SH-SY5Y (cell line): Measurements from ENCODE around the gene RABGEF1.

Experiments used
- GATA2 ChIP-seq: IDR thresholded peaks from 2 replicates; pipeline ENCODE4 v1.6.1; 2011; ENCODE audit warnings: mild to moderate bottlenecking, low read depth, low read length
- GATA3 ChIP-seq: IDR thresholded peaks from 2 replicates; pipeline ENCODE4 v1.6.1; 2011; ENCODE audit warnings: low read depth, mild to moderate bottlenecking, low read length, moderate library complexity

DNA sequence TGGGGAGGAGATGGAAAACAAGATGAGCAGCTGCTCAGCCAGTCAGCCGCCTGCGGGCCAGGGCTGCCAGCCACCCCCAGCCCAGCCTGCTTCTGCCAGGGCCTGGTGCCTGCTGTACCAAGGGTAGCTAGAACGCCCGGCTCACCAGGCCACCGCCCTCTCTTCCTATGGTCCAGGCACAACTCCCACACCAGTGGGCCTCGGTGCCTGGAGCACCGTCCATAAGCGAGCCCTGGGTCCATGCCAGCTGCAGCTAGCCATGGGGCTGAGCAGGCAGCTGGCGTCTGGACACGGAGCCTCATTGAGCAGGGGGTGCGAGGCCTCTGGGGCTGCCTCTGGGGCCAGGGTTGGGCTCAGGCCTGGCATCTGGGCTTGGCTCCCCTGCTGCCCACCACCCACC is 8.5 kb upstream of the RABGEF1 start:
- TF ChIP-seq GATA3 = no peak
- TF ChIP-seq GATA2 = no peak
